ENCODE results near the gene ECT2L. TPM values are rescaled to one million over a fixed set of nuclear protein-coding genes. Genes with fewer than 3 reads are reported as not detected.

Gene ECT2L
- total and polyA plus RNA-seq, 8 donors = 0.63 to 3.3 (median 1.8) TPM; not detected in 1

GRCh38 chr6:138864343-138864890 lies 68.5 kb downstream of the ECT2L start:
- DNase-seq (no peak), ATAC-seq (no peak)
- intact Hi-C loops (cut with DNase I) = no loop called here

GRCh38 chr6:138865480-138866109 lies 69.7 kb downstream of the ECT2L start:
- intact Hi-C loops (cut with DNase I) = no loop called here
- TF ChIP-seq CTCF (IDR thresholded peaks at IDR 0.05) = no peak
- no peaks in the 10 kb centered on the region for H3K27me3 ChIP-seq
- no peak overlapping the region for H3K4me3 ChIP-seq
- DNase-seq (no peak), ATAC-seq (no peak)
- no peaks in the 10 kb centered on the region for H3K9me3 ChIP-seq
- no peaks in the 10 kb centered on the region for H3K36me3 ChIP-seq
- H3K4me1 ChIP-seq = no peaks in the 10 kb centered on the region
- H3K27ac ChIP-seq = no peak overlapping the region

More at GRCh38 chr6:138864343-138864890, 68.5 kb downstream of the ECT2L start:
- Histone ChIP-seq H3K9me3 (no peaks in the 10 kb centered on the region), H3K27me3 (no peaks in the 10 kb centered on the region), H3K4me1 (no peaks in the 10 kb centered on the region), H3K27ac (no peak overlapping the region), H3K36me3 (no peaks in the 10 kb centered on the region), H3K4me3 (no peak overlapping the region)
- no peak for TF ChIP-seq CTCF (IDR thresholded peaks at IDR 0.05)

- Histone ChIP-seq H3K4me3 (no peak overlapping the region), H3K27ac (no peak overlapping the region), H3K36me3 (no peaks in the 10 kb centered on the region), H3K4me1 (no peaks in the 10 kb centered on the region), H3K9me3 (no peaks in the 10 kb centered on the region), H3K27me3 (no peaks in the 10 kb centered on the region)
- TF ChIP-seq CTCF (IDR thresholded peaks at IDR 0.05) = no peak
- intact Hi-C loops (cut with DNase I) = no loop called here
- ATAC-seq = no peak
- DNase-seq = no peak
Observed at GRCh38 chr6:138868181-138868580, 72.3 kb downstream of the ECT2L start.

GRCh38 chr6:138869398-138869797 lies 73.5 kb downstream of the ECT2L start:
- Histone ChIP-seq H3K4me3 (no peak overlapping the region), H3K27me3 (no peaks in the 10 kb centered on the region), H3K27ac (no peak overlapping the region), H3K4me1 (no peaks in the 10 kb centered on the region), H3K9me3 (no peaks in the 10 kb centered on the region), H3K36me3 (no peaks in the 10 kb centered on the region)
- intact Hi-C loops (cut with DNase I) = no loop called here
- TF ChIP-seq CTCF (IDR thresholded peaks at IDR 0.05) = no peak
- DNase-seq (no peak), ATAC-seq (no peak)

- intact Hi-C loops (cut with DNase I) = no loop called here
Observed at GRCh38 chr6:138873191-138873590, 77.3 kb downstream of the ECT2L start.

More at GRCh38 chr6:138873191-138873590, 77.3 kb downstream of the ECT2L start:
- Histone ChIP-seq H3K4me3 (no peak overlapping the region), H3K27ac (no peak overlapping the region), H3K9me3 (no peaks in the 10 kb centered on the region), H3K27me3 (no peaks in the 10 kb centered on the region), H3K36me3 (no peaks in the 10 kb centered on the region), H3K4me1 (no peaks in the 10 kb centered on the region)
- no peak for DNase-seq
- TF ChIP-seq CTCF (IDR thresholded peaks at IDR 0.05) = no peak
- ATAC-seq = no peak

Measured in left lung (tissue), 10 donors.